GM10266 (cell line): ENCODE data around the gene MYBPH.

Source experiments
- DNase-seq: peaks from one replicate; pipeline ENCODE4 v3.0.0; 2012; ENCODE audit errors: extremely low spot score
- CTCF ChIP-seq: IDR thresholded peaks from 2 replicates; pipeline ENCODE4 v1.5.1; 2012; ENCODE audit warnings: mild to moderate bottlenecking, low read depth; ENCODE audit not compliant: control insufficient read depth, insufficient read depth; ENCODE audit errors: missing control alignments

The MYBPH gene

DNA sequence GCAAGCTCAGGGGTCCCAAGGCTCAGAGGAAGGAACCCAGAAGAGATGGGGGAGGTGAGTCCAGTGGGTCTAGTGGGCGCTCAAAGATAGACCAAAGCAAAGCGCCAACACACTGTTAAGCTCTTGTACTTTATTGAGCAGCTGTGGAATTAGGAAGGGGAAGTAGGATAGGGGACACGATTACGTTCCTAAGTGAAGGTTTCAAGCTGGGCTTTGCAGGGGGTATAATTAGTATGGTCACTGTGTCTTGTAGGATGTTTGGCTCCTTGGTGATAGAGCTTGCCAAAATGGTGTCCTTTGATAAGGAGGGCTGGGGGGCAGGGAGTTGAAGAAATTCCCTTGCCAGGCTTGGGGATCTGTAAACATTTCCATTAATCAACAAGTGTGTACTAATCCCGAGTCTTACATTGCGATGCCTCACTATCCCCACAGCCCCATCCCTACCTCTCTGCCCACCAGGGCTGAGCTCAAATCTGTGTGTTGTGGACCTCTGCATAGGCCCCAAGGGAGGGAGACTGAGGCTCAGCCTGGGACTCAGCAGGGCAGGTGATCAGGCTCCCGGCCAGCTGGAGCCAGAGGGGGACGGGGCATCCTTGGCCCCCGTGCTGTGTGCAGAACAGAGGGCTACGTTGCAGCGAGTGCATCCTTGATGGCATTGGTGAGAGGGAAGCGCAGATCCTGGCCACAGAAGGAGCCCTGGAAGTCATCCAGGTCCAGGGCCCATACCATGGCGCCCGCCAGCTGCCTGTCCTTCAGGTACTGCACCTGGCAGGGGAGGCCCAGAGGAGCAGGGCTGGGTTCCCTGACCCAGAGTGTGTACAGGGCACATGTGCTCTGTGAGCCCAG is 3.4 kb upstream of the MYBPH start:
- no peak for TF ChIP-seq CTCF
- no peak for DNase-seq

DNA sequence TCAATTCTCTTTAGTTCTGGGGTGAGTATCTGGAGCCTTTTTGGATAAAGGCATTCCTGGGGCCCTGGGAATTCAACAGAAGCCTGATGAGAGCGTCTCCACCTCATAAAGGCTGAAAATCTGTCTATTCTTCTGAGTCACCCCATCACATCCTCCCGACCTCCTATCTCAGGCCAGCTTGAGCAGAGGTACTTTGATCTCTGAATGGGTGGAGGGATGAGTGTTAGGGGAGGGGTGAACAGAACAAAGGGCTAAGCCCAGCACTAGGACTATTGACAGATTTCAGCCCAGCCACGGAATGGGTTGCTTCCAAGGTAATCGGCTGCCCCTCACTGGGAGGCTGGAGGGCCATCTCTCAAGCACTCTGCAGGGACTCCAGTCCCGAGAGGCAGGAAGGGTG is 2.5 kb upstream of the MYBPH start:
- no peak for DNase-seq
- no peak for TF ChIP-seq CTCF

DNA sequence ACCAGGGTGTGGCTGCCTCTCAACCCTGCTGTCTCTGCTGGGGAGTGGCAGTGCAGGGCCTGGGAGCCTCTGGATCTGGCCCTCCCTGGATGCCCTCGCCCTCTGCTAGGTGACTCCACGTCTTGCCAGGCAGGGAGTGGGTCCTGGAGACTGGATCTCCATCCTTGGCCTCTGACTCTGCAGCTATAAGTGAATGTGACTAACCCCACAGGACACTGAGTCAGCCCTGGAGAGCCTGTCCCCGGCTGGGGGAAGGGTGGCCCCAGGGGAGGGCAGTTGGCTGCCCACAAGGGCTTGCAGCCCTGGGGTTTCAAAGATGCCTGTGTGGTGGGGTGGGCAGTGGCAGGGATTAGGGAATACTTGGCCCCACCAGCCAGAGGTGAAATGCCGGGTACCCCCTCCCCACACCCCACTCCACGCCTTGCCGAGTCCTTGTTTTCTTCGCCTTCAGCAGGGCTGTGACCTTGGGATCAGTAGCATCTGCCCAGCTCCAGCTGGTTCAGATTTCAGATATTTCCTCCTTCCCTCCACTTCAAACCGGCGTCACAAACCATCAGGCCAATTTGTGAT is 1.9 kb upstream of the MYBPH start:
- no peak for TF ChIP-seq CTCF
- no peak for DNase-seq

- no peak for DNase-seq
- TF ChIP-seq CTCF: no peak
Observed at GRCh38 chr1:203177036-203177405, 1.4 kb upstream of the MYBPH start.

DNA sequence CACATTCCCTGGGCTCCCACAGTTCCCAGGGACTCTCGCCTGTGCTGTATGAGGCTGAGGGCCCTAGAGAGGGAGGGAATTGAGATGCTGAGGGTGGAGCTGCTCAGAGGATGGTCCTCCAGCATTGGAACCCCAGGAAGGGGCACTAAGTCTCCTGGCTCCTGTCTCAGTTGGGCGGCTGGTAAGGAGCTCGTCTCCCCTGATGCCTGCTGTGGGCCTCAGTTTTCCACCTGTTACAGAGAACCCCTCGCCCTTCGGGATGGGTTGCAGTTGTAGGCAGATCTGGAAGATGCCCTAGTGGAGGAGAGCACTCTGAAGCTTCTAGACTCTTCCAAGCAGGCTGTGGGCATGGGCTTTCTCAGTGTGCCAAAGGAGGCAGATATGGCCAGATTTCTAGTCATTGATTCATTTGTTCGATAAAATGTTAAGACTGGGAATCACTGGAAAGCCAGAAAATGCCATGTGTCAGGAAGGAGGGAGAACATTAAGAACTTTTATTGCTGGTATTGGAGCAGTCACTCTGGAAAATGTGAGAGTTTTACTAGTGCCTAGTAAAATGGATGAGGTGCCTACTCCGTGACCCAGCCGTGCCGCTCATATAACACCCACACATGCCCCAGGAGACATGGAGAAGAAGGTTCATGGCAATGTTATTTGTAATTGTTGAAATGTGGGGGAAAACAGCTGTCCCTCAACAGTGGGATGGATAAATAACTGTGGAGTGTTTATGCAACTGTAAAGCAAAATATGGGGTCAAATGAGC is 828 bp upstream of the MYBPH start:
- TF ChIP-seq CTCF: no peak
- DNase-seq: no peak

GRCh38 chr1:203175827-203176241 is 208 bp upstream of the MYBPH start:
- no peak for TF ChIP-seq CTCF

More at GRCh38 chr1:203175827-203176241, 208 bp upstream of the MYBPH start:
- no peak for DNase-seq
